GM23338 (cell line): ENCODE data around the gene WT1. TPM values are rescaled to one million over a fixed set of nuclear protein-coding genes. Genes with fewer than 3 reads are reported as not detected.

Source experiments
- ATAC-seq: fragments of 200-7000 bp; cut with Tn5 transposase; 3 replicates; pipeline ENCODE4 v1.9.1; 2020
- DNase-seq: peaks from one replicate; pipeline ENCODE4 v3.0.0-alpha.2; 2015; ENCODE audit warnings: low spot score
- H2AFZ ChIP-seq: fragments of 200-600 bp; sonication (generic); 2 replicates; pipeline ENCODE4 v1.8.0; 2016; ENCODE audit warnings: antibody characterized with exemption, mild to moderate bottlenecking, moderate library complexity
- H3F3A ChIP-seq: fragments of 200-600 bp; sonication (generic); replicated peaks from 2 replicates; pipeline ENCODE4 v1.8.0; 2017; ENCODE audit warnings: antibody characterized with exemption, mixed run types, low read depth
- H3K27ac ChIP-seq: fragments of 200-600 bp; sonication (generic); 2 replicates; pipeline ENCODE4 v1.6.1; 2016; ENCODE audit warnings: low read depth
- H3K27me3 ChIP-seq: fragments of 200-600 bp; sonication (generic); 2 replicates; pipeline ENCODE4 v1.8.0; 2016; ENCODE audit warnings: mild to moderate bottlenecking, mixed run types, moderate library complexity; ENCODE audit not compliant: insufficient read depth
- H3K36me3 ChIP-seq: fragments of 200-600 bp; sonication (generic); 2 replicates; pipeline ENCODE4 v1.8.0; 2016; ENCODE audit warnings: mild to moderate bottlenecking; ENCODE audit not compliant: insufficient read depth
- H3K4me1 ChIP-seq: fragments of 200-600 bp; sonication (generic); 2 replicates; pipeline ENCODE4 v1.8.0; 2016; ENCODE audit warnings: mild to moderate bottlenecking, moderate library complexity; ENCODE audit not compliant: insufficient read depth
- H3K4me2 ChIP-seq: fragments of 200-600 bp; sonication (generic); 2 replicates; pipeline ENCODE4 v1.7.1; 2017; ENCODE audit warnings: mixed run types
- H3K4me3 ChIP-seq: fragments of 200-600 bp; sonication (generic); 2 replicates; pipeline ENCODE4 v1.6.1; 2016; ENCODE audit warnings: mixed run types
- H3K79me2 ChIP-seq: fragments of 200-600 bp; sonication (generic); replicated peaks from 2 replicates; pipeline ENCODE4 v1.8.0; 2017; ENCODE audit warnings: mild to moderate bottlenecking; ENCODE audit not compliant: insufficient read depth
- H3K9me2 ChIP-seq: fragments of 200-600 bp; sonication (generic); 2 replicates; pipeline ENCODE4 v1.8.0; 2017; ENCODE audit not compliant: insufficient read depth
- H4K20me1 ChIP-seq: fragments of 200-600 bp; sonication (generic); replicated peaks from 2 replicates; pipeline ENCODE4 v1.8.0; 2017; ENCODE audit warnings: mild to moderate bottlenecking; ENCODE audit not compliant: insufficient read depth
- H3K27ac Mint-ChIP-seq: 2 replicates; pipeline ENCODE4 v1.8.0; 2020; ENCODE audit warnings: inconsistent platforms, mild to moderate bottlenecking, moderate library complexity, mixed read lengths
- H3K27me3 Mint-ChIP-seq: 3 replicates; pipeline ENCODE4 v1.8.0; 2022; ENCODE audit warnings: low read depth, mild to moderate bottlenecking, moderate library complexity, mixed read lengths, inconsistent platforms; ENCODE audit not compliant: insufficient read depth, poor library complexity
- H3K36me3 Mint-ChIP-seq: 3 replicates; pipeline ENCODE4 v1.8.0; 2021; ENCODE audit warnings: low read depth, mild to moderate bottlenecking, inconsistent platforms, moderate library complexity, mixed read lengths
- H3K4me1 Mint-ChIP-seq: 3 replicates; pipeline ENCODE4 v1.8.0; 2020; ENCODE audit warnings: mild to moderate bottlenecking, inconsistent platforms, mixed read lengths
- H3K4me3 Mint-ChIP-seq: 3 replicates; pipeline ENCODE4 v1.8.0; 2021; ENCODE audit warnings: moderate library complexity, mild to moderate bottlenecking, inconsistent platforms, mixed read lengths
- H3K9me3 Mint-ChIP-seq: 3 replicates; pipeline ENCODE4 v1.8.0; 2020; ENCODE audit warnings: moderate library complexity, mild to moderate bottlenecking, inconsistent platforms, mixed read lengths
- CREB1 ChIP-seq: fragments of 250-450 bp; sonication (Bioruptor Pico); IDR thresholded peaks from 2 replicates; pipeline ENCODE4 v1.5.0; 2020; ENCODE audit warnings: low read depth, mild to moderate bottlenecking, moderate library complexity
- CTCF ChIP-seq, 2 experiments: fragments of 200-600 bp in 1 of 2; sonication (generic) in 1 of 2; conservative IDR thresholded peaks; 2 replicates each; pipeline versions ENCODE4 v1.5.1 to v1.6.1; 2016 to 2017; ENCODE audit warnings: antibody characterized with exemption in 2 of 2, low read depth in 2 of 2, mild to moderate bottlenecking in 2 of 2, moderate library complexity in 1 of 2
- ETS1 ChIP-seq: IDR thresholded peaks from 2 replicates; pipeline ENCODE4 v1.6.1; 2016; ENCODE audit warnings: antibody characterized with exemption
- EZH2phosphoT487 ChIP-seq: fragments of 200-600 bp; sonication (generic); IDR thresholded peaks from one replicate; pipeline ENCODE4 v1.8.1; 2018; ENCODE audit warnings: antibody characterized with exemption; ENCODE audit not compliant: unreplicated experiment
- JUNB ChIP-seq: IDR thresholded peaks from one replicate; pipeline ENCODE4 v1.6.1; 2016; ENCODE audit warnings: antibody characterized with exemption; ENCODE audit not compliant: unreplicated experiment
- POLR2AphosphoS5 ChIP-seq: IDR thresholded peaks from 2 replicates; pipeline ENCODE4 v1.6.1; 2016; ENCODE audit warnings: antibody characterized with exemption, low read depth
- REST ChIP-seq: IDR thresholded peaks from one replicate; pipeline ENCODE4 v1.6.1; 2018; ENCODE audit warnings: antibody characterized with exemption; ENCODE audit not compliant: unreplicated experiment
- STAT1 ChIP-seq: IDR thresholded peaks from one replicate; pipeline ENCODE4 v1.6.1; 2016; ENCODE audit warnings: antibody characterized with exemption; ENCODE audit not compliant: unreplicated experiment
- ZNF331 ChIP-seq: fragments of 250-450 bp; sonication (Bioruptor Pico); IDR thresholded peaks from 2 replicates; pipeline ENCODE4 v1.5.0; 2020; ENCODE audit warnings: low read depth, mild to moderate bottlenecking, moderate library complexity
- polyA plus RNA-seq: library from polyadenylated mRNA; unstranded; fragments of >200 nt; fragmentation: Nextera tagmentation; extraction: Ambion mirVana; gene quantifications from 2 replicates; pipeline ENCODE4 v1.2.1, GENCODE V29; 2016
- total RNA-seq: library from RNA; depleted of rRNA; stranded (reverse); fragments of >200 nt; shearing (Covaris generic); gene quantifications from 2 replicates; pipeline ENCODE4 v1.2.3, GENCODE V29; 2014

The WT1 gene
- total and polyA plus RNA-seq, 2 experiments from 2014 or later = 0.21 TPM; not detected in 1

- TF ChIP-seq REST (no peak), POLR2AphosphoS5 (no peak), ETS1 (no peak), CREB1 (CRISPR knock-in tag) (no peak), JUNB (no peak), ZNF331 (no peak), CTCF (conservative IDR thresholded peaks at IDR 0.05; ENCODE audit: low read depth in 2 of 2) (no peak), EZH2phosphoT487 (no peak)
These were observed 68.7 kb downstream of the WT1 start (continued) for GRCh38 chr11:32366666-32367065.

- Mint-ChIP-seq H3K36me3 (peaks cover 24% of the 10 kb centered on the region; the same call in 2 of the 3 replicates), H3K4me1 (no peaks in the 10 kb centered on the region), H3K4me3 (no peak overlapping the region), H3K27me3 (peaks cover 4% of the 10 kb centered on the region), H3K9me3 (peaks cover 41% of the 10 kb centered on the region), H3K27ac (no peak overlapping the region)
- Histone ChIP-seq H4K20me1 (no peaks in the 10 kb centered on the region), H2AFZ (no peak overlapping the region), H3K79me2 (no peaks in the 10 kb centered on the region), H3F3A (no peaks in the 10 kb centered on the region), H3K4me1 (no peaks in the 10 kb centered on the region), H3K27me3 (no peaks in the 10 kb centered on the region), H3K9me2 (no peaks in the 10 kb centered on the region), H3K4me3 (no peak overlapping the region), H3K4me2 (no peak overlapping the region), H3K36me3 (no peaks in the 10 kb centered on the region), H3K27ac (no peak overlapping the region)
- ATAC-seq (no peak), DNase-seq (no peak)
- TF ChIP-seq ZNF331 (no peak), STAT1 (no peak)
These were observed 70.1 kb downstream of the WT1 start for GRCh38 chr11:32365192-32365591.
